SHP77 treated with DMSO at 0.1 percent for 48 hours (cell line): ENCODE data around the gene JAZF1.
A peak's percentile ranks its signal among the peaks of the same experiment; 100 is the strongest.

Experiments
- DNase-seq: peaks from one replicate; lab custom pipeline; 2025; lab: John Stamatoyannopoulos, UW

JAZF1 gene

DNA sequence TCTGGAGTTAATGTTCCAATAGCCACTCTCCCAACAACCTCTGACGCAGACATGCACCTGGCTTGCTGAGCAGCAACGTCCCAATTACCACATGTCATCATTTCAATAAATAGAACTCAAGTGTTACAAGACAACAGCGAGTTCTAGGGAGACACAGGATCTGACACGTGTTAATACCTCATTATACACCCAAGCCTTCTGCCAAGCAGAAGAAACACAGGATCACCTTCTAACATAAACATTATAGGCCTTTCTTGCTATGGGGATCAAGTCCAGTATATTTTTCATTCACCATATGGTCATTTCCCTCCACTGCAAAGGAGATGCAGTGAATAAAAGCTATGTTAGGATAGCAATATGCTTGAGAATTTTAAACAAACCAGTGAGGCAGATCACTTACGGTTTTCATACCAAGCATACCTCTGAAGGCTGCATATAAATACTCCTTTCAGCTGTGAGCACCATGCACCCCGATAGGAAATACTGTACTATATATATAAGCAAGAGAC lies 74.2 kb downstream of the JAZF1 start:
- DNase-seq = peak; percentile 100

DNA sequence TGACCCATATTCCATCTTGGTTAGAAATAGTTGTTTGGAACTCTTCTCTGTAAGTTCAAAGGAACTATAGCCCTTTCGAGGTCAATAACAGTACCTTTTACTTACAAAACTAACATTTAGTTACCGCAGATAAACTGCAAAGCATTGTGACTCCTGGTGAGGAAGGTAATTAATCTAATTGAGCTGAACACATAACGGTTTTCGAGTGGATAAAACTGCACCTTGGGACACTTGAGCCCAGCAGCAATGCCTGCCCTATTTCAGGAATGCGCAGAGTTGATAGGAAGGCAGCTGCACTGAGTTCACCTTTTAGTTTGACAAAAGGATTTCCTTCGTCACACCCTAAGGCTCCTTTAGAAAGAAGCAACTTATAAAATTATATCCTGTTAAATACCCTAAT lies 75.4 kb downstream of the JAZF1 start:
- DNase-seq = peak; percentile 83

- peak; percentile 54 for DNase-seq
Observed at GRCh38 chr7:28104811-28105210, 75.8 kb downstream of the JAZF1 start.

- peak; percentile 45 for DNase-seq
Observed at GRCh38 chr7:28104041-28104541, 76.5 kb downstream of the JAZF1 start.

DNA sequence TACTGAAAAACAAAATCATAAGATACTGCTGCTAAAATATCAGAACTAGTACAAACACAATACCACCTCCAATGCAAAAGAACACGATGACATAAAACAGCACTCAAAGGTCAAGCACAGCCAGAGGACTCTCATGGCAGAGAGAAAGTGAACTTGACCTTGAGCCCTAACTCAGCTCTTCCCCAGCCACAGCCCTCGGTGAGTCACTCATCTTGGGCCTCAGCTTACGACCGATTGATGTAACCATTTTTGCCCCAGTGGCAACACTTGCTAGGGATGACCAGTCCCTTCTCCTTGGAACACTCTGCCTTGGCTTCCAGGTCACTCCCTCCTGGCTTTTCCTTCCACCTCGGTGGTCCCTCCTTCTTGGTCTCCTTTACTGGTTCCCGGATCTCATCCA lies 77.8 kb downstream of the JAZF1 start:
- DNase-seq = peak; percentile 37

- peak; percentile 73 for DNase-seq
Observed at GRCh38 chr7:28096713-28097112, 83.9 kb downstream of the JAZF1 start.

DNA sequence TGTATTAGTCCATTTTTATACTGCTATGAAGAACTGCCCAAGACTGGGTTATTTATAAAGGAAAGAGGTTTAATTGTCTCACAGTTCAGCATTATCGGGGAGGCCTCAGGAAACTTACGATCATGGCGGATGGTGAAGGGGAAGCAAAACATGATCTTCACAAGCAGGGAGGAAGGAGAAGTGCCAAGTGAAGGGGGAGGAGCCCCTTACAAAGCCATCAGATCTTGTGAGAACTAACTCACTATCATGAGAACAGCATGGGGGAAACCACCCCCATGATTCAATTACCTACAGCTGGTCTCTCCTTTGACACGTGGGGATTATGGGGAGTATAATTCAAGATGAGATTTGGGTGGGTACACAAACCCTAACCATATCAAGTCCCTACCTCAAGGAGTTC lies 85.4 kb downstream of the JAZF1 start:
- DNase-seq = no peak

- peak; percentile 72 for DNase-seq
Observed at GRCh38 chr7:28093623-28094232, 86.9 kb downstream of the JAZF1 start.

- no peak for DNase-seq
Observed at GRCh38 chr7:28091190-28091589, 89.4 kb downstream of the JAZF1 start.

DNA sequence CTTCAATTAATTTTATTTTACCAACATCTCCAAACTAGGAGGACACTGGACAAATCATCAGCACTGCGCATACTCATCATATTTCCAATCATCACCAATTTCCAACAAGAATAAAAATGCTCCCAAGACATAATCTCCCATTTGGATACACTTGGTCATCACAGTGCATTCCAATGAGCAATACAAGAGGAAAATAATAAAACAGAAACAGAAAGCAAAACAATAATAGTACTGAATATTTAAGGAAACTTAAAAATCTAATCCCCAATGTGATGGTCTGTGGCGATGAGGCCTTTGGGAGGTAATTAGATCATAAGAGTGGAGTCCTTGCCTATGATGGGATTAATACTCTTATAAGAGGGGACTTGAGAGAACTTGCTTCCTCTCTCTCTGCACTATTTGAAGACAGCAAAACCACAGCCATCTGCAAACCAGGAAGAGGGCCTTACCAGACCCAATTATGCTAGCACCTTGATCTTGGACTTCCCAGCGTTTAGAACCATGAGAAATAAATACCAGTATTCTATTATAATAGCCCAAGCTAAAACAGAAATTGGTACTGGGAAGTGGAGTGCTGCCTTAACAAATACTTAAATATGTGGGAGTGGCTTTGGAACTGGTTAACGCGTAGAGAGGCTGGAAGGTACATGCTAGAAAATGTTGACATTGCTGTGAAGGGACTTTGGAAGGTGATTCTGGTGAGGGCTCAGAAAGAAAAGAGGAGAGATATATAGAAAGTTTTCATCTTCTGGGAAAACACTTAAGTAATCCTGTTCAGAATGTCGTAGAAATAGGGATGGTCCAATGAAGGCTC lies 91.5 kb downstream of the JAZF1 start:
- DNase-seq = no peak

DNA sequence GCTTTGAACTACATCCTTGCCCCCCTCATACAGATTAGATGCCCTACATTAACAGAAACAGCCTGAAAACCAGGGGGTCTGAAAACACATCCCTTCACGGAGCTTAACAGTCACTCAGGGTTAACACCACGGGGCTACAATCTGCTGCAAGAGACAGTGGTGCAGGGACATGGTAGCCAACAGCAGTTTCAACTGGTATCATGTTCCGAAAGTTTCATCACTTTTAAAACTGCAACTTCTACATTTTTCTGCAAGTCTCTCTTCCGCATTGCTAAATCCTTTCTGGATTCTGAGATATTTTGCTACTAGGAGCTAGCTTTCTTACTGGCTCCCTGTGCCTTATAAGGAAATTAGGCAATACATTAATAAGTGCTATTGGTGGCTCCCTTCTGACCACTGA lies 92.6 kb downstream of the JAZF1 start:
- no peak for DNase-seq

GRCh38 chr7:28086198-28086597 lies 94.4 kb downstream of the JAZF1 start:
- peak; percentile 12 for DNase-seq

DNA sequence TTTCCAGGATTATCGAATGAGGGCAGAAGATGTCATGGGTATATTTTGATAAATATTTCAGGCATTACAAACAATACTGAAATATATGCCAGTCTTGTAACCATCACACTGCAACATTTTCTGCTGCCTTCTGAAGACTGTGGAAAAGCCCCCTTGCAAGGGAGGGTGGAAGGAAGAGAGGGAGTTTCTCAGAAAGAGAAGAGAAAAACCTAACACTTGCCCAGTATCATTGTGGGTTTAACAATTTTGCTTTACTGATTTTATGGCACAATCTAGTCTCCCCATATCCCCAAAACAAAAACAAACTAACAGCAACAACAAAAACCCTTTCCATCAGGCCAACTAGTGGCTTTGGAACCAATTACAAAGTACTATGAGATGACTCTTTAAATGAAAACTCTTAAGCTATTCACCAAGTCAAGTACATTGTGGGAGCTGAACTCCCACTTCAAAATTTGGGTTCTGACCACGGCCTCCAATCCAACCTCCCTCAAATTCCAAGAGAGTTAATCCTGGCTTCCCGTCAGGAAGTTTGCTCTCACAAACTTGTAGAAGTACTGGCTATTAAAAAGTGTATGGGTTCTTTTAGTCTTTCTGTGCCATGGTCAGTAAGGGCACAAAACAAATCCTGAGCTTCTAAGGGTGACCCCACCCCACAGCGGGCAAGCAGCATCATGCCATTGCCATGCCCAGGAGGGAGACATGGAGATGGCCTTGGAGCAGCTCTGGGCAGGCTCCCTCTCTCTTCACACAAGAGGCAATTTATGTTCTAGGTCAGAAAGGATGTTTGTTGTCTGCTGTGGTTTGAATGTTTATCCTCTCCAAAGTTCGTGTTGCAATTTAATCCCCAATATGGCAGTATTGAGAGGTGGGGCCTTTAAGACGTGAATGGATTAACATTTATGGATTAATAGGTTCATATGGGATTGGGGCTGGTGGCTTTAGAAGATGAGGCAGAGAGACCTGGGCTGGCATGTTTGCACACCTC lies 96.3 kb downstream of the JAZF1 start:
- no peak for DNase-seq

DNA sequence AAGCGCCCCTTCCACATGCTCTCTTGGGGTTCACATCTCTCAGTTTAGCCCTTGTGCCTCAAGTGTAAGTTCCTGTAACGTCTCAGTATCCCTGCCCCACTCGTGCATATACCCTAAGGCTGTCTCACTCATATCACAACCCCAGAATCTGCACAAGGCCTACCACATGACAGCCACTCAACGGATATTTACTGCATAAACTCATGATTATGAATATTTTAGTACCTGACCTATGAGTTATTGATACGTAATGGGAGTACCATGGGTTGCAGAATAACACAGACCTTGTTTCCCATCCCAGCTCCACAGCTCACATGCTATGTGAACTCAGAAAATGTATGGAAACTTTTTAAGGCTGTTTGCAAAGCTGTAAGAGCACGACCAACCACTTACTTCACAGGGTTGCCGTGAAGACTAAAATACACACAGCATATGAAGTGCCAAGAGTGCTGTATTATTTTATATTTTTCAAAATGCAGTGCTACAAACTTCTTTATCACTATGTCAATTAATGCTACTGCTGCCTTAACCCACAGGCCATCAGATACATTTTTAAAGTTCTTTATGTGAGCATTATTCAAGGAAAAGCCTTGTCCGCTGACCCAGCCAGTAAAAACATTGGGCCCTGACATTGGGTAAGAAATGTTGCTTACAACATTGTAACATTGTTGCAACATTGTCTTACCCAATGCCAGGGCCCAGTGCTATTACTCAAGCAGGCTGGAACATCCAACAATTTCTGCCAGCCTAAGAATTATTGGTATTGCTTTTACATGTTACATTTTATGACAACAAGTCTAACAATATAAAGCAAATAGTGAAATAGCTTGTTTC lies 97.2 kb downstream of the JAZF1 start:
- DNase-seq = no peak

GRCh38 chr7:28082071-28082470 lies 98.5 kb downstream of the JAZF1 start:
- DNase-seq = no peak

DNA sequence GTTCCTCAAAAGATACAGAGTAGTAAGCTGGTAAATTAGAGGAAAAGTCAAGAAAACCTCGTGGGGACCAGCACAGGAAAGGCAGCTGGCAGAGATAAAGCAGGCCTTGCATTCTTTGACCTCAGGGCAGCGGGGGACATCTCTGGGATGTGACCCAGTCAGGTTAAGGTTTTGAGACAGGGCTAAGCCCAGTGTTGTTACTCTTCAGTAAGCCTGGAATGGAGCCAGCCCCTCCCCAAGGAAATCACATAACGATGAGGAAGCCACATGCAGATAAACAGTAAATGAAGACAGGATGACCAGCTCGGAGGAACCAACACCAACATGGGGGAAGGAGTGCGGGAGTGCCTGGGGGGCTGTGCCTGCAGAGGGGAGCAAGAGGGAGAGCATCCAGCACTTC lies 99.6 kb downstream of the JAZF1 start:
- DNase-seq = no peak

DNA sequence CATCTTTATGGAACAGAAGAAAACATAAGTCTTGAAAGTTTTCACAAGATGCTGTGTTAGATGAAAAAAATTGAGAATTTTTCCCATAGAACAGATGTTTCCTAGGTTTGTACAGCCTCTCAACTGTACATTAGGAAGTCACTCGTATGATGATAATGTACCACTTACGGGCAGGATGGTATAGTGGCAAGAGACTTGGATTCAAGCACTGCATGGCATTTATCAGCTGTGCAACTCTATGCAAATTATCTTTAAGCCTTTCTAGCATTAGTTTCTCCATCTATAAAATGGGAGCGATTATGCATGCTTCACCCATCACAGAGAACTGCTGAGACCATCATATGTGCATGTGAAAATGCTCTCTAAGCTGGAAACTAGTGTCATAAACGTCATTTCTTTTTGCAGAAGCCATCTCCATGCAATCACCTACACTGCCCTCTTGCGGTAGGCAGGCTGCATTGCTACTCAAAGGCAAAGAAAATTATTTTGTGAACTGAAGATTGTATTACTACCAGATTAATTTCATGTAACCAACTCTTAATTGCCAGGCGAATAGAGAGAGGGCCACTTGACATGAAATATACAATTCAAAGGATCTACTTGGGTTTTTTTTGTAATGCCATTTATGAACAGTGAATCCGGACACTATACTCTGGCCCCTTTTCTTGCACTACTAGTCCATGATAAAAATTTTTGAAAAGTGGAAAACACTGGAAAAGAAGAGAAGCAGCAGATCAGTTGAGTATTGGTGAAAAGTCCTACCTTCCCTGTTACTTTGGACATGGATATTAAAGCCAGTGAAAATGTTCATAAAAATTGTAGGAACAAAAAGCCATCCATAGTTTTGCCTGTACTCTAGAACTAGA lies 102.3 kb downstream of the JAZF1 start:
- peak; percentile 45 for DNase-seq

- no peak for DNase-seq
Observed at GRCh38 chr7:28077616-28078015, 103.0 kb downstream of the JAZF1 start.

DNA sequence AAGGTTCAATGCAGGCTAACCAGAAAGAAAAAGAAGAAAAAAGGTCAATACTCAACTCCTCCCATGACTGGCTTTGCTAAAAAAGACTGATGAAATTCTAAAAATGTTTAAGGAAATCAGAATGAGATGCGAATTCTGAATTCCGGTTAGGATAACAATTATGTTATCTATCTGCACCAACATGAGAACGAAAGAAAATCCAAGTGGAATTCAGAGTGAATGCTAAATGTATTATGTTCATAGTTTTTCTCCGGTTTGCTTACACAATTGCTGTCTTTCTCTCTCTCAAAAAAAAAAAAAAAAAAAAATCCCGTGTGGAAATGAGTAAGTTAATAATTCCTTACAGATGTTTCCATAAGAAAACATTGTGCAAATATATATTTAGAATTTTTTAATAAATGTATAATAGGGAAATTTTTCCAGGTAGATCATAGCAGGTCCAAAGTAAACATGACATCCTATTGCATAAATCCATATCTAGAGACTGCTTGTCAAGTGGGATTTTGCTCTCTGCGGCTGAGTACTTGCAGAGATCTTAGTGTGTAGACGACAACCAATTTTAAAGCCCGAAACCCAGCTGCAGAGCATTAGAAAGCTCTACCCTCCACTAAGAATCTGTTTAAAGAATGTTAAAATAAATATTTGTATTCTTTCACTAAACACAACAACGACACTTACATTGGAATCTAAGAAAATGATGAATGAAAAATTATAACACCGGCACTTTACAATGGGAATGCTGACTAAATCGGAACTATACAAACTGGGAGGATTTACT lies 104.0 kb downstream of the JAZF1 start:
- peak; percentile 21 for DNase-seq
